Hepatocyte (in vitro differentiated cells): ENCODE data around the gene ADAM12.

Experiments
- EZH2phosphoT487 ChIP-seq: fragments of 200-600 bp; sonication (generic); IDR thresholded peaks from one replicate; pipeline ENCODE4 v1.6.1; 2018; ENCODE audit warnings: antibody characterized with exemption, mild to moderate bottlenecking, low read depth, moderate library complexity; ENCODE audit not compliant: unreplicated experiment, severe bottlenecking
- TF ChIP-seq, protein P1 (sequence below): fragments of 200-600 bp; sonication (generic); IDR thresholded peaks from 2 replicates; pipeline ENCODE4 v1.5.1; 2016; ENCODE audit warnings: antibody characterized with exemption, mild to moderate bottlenecking; ENCODE audit not compliant: poor library complexity

DNA sequence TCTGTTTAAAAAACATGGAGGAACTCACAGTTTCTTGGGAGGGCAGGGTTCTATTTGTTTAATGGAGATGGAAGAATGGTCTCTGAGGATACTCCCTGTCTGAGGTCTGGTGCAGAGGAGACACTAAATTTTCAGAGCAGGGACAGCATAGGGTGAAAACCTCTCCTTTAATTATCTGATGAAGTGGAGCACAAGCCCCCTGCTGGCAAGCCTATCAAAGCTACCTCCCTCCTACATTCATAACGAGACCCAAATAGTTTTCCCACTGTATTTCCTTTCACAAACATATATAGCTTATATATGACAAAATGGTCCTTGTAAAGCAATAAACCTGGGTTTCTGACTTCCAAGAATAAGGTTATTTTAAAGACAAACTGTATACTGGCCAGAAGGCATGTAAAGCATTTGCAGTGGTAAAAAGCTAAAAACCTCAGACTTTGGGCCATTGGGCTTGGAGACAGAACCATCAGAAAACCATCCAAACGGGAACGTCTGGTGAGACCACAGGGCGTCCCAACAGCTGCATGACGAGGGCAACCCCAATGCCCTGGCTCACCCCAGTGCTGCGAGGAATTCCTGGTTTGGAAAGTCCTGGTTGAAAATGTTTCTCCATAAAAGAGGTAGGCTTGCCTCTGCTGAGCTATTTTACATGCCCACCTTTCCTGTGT, 290.6 kb downstream of the ADAM12 start:
- TF ChIP-seq, protein P1, sequence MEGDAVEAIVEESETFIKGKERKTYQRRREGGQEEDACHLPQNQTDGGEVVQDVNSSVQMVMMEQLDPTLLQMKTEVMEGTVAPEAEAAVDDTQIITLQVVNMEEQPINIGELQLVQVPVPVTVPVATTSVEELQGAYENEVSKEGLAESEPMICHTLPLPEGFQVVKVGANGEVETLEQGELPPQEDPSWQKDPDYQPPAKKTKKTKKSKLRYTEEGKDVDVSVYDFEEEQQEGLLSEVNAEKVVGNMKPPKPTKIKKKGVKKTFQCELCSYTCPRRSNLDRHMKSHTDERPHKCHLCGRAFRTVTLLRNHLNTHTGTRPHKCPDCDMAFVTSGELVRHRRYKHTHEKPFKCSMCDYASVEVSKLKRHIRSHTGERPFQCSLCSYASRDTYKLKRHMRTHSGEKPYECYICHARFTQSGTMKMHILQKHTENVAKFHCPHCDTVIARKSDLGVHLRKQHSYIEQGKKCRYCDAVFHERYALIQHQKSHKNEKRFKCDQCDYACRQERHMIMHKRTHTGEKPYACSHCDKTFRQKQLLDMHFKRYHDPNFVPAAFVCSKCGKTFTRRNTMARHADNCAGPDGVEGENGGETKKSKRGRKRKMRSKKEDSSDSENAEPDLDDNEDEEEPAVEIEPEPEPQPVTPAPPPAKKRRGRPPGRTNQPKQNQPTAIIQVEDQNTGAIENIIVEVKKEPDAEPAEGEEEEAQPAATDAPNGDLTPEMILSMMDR = no peak
- no peak for TF ChIP-seq EZH2phosphoT487
